ENCODE measurements around the gene MT1H. TPM values are rescaled to one million over a fixed set of nuclear protein-coding genes. Genes with fewer than 3 reads are reported as not detected.
"Not testable (repeated sequence)": the region's sequence is repeated elsewhere in the genome, so short reads cannot be mapped to it uniquely, and the experiment has no call there.

Gene MT1H
- total RNA-seq, 1 donor from 2014 or later = not detected

DNA sequence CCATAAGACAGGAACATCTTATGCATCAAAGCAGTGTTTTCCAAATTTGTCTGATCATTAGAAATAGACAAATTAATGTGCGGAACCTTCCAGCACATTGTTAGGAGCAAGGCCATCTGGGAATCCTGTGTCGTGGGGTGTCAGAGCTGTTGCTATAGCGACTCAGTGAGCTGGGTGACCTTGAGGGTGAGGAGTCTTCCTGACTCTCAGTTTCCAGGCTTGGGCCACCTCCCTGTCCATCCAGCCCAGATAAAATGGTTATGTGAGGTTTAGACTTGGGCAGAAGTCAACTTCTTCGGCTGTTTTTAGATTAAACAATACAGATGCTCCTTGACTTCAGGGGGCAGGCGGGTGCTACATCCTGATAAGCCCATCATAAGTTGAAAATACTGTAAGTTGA, 33.2 kb downstream of the MT1H start:
- no peak for ATAC-seq
- intact Hi-C loops (cut with DNase I) = loop anchor here (5.0 to 10.0 kb wide), 3 partner anchors 128 to 368 kb away; no protein-coding TSS in a partner anchor

DNA sequence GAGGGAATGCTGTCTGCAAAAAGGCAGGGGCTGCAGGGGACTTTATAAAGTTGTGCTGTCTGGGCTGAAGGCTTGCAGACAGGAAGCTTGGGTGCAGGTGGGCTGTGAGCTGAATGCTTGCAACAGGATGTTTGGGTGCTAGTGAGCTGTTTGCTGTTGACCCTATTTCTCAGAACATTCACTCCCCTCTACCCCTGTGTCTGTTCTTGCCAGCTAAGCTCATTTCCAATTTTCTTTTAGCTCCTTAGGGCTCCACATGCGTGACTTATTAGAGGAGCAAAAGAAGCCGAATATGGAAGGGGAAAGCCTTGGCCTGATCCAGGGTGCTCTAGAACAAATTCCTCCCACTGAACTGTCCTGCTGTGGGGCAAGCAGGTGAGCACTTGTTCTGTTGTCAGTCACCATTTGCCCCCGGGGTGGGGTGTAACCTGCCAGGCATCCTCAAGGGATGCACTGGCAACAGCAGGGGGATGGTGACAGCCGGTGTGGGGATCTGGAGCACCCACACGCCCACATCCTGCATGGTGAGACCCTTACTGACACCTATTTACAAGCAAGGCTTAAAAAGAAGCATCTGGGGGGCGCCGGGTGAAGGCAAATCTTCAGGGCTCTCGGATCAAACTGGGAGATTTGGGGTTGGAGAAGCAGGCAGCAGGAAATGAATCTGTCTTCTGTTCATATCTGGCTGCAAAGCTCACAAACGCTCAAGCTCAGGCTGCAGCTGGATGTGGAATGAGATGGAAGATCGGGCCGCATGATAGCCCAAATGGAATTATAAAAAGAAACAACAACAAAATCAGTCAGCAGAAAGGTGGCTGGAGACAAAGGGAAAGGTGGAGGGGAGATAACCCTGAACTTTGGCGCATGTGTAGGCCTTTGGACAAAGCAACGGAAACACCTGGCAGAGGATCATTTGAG, 39.2 kb downstream of the MT1H start:
- DNase-seq (ENCODE audit: low spot score) (no peak), ATAC-seq (no peak)
- intact Hi-C loops (cut with DNase I) = loop anchor here (10.0 kb wide), 2 partner anchors 134 to 374 kb away; no protein-coding TSS in a partner anchor

More for the DNA sequence above, 33.2 kb downstream of the MT1H start:
- no peak for DNase-seq (ENCODE audit: low spot score)

- intact Hi-C loops (cut with DNase I) = loop anchor here (10.0 kb wide), 2 partner anchors 135 to 375 kb away; no protein-coding TSS in a partner anchor
- ATAC-seq = no peak
Observed at GRCh38 chr16:56709443-56710040, 39.9 kb downstream of the MT1H start.

GRCh38 chr16:56710181-56710737, 40.6 kb downstream of the MT1H start:
- intact Hi-C loops (cut with DNase I) = no loop called here
- ATAC-seq (no peak), DNase-seq (ENCODE audit: low spot score) (no peak)

More at GRCh38 chr16:56709443-56710040, 39.9 kb downstream of the MT1H start:
- no peak for DNase-seq (ENCODE audit: low spot score)

DNA sequence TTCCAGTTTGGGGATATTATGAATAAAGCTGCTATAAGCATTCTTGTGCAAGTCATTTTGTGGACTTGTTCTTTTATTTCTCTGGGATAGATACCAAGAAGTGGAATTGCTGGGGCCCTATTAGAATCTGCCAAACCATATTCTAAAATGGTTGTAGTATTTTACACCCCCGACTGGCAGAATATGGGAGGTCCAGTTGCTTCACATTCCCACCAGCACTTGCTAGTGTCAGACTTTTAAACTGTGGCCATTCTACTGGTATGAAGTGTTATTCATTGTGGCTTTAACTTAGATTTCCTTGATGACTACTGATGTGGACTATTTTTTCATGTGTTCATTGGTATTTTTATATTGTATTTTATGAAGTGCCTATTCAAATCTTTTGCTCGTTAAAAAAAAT, 42.2 kb downstream of the MT1H start:
- intact Hi-C loops (cut with DNase I) = no loop called here
- ATAC-seq = no peak
- DNase-seq (ENCODE audit: low spot score) = no peak

DNA sequence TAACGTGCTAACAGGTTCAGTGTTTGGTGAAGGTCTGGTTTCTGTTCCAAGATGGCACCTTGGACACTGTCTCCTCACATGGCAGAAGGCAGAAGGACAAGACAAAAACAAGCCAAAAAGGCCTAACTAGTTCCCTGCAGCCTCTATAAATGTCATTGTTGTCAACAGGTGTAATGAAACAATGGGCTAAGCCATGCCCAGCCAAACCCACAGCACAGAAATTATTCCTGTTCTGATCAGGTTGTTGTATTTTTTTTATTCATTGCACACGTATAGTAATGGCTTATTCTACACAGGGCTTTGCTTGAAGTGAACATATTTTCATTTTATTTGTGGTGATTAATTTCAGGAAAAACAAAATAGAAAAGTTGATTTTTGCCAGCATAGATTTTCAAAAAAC, 44.2 kb downstream of the MT1H start:
- intact Hi-C loops (cut with DNase I) = no loop called here
- no peak for ATAC-seq
- DNase-seq (ENCODE audit: low spot score) = no peak

GRCh38 chr16:56715126-56715525, 45.5 kb downstream of the MT1H start:
- DNase-seq (ENCODE audit: low spot score) = no peak
- intact Hi-C loops (cut with DNase I) = no loop called here
- ATAC-seq = no peak

GRCh38 chr16:56716761-56717160, 47.1 kb downstream of the MT1H start:
- ATAC-seq (no peak), DNase-seq (ENCODE audit: low spot score) (no peak)
- intact Hi-C loops (cut with DNase I) = no loop called here

DNA sequence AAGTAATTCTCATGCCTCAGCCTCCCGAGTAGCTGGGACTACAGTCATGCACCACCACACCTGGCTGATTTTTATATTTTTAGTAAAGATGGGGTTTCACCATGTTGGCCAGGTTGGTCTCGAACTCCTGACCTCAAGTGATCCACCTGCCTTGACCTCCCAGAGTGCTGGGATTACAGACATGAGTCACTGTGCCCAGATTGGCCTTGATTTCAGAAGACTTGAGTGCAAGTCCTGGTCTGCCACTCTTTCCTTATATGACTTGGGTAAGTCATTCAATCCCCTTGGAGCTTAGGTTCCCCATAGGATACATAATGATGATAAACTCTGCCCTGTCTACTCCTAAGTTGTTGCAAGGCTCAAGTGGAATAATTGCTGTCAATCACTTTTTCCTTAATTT, 47.9 kb downstream of the MT1H start:
- ATAC-seq; DNase-seq (ENCODE audit: low spot score); intact Hi-C loops (cut with DNase I): not testable (repeated sequence)

Other genes with a start within 250 kb of the MT1H start
- gene AMFR, start 244.3 kb upstream of the MT1H start, total RNA-seq = 152 TPM
- 91.3 TPM for gene NUDT21, start 218.5 kb upstream of the MT1H start, total RNA-seq
- 35.9 TPM for gene OGFOD1, start 218.3 kb upstream of the MT1H start, total RNA-seq
- gene BBS2, start 149.8 kb upstream of the MT1H start, total RNA-seq = 110 TPM
- gene MT4, start 104.7 kb upstream of the MT1H start, total RNA-seq = not detected
- 94.5 TPM for gene MT3, start 80.3 kb upstream of the MT1H start, total RNA-seq
- gene MT2A, start 61.2 kb upstream of the MT1H start, total RNA-seq = 163 TPM
- gene MT1E, start 44.0 kb upstream of the MT1H start, total RNA-seq = 44.7 TPM
- gene MT1M, start 37.2 kb upstream of the MT1H start, total RNA-seq = 6.7 TPM
- 1.8 TPM for gene MT1A, start 31.1 kb upstream of the MT1H start, total RNA-seq
- not detected for gene MT1B, start 17.9 kb upstream of the MT1H start, total RNA-seq
- gene MT1F, start 11.9 kb upstream of the MT1H start, total RNA-seq = 6.2 TPM
- gene MT1G, start 1.7 kb upstream of the MT1H start, total RNA-seq = 2.5 TPM
- gene MT1X, start 12.7 kb downstream of the MT1H start, total RNA-seq = 21.9 TPM
- gene NUP93, start 60.3 kb downstream of the MT1H start, total RNA-seq = 74.0 TPM
- not detected for gene SLC12A3, start 195.4 kb downstream of the MT1H start, total RNA-seq

Measured in sciatic nerve (tissue), 2 donors.